ENCODE data around the gene NPAS1. TPM values are rescaled to one million over a fixed set of nuclear protein-coding genes. Genes with fewer than 3 reads are reported as not detected.

NPAS1 gene
- total RNA-seq, 1 experiment from 2014 or later, result 1.2 TPM

DNA sequence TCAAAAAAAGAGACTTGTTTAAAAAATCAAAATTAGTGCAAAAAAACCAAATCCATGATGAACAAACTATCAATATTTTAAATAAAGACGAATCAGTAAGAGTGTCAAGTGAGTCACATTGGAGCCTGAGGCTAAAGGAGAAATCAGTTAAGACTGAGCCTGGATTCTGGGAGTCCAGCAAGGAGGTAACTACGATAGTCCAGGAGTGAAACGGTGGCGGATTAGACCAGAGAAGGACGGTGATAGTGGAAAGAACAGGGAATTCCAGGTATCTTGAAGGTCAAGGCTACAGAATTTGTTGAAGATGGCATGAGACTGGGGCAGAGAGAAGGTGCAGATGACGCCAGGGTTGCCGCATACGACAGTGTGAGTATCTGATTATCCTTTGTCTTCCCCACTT, 7.0 kb upstream of the NPAS1 start:
- TF ChIP-seq, protein P1, sequence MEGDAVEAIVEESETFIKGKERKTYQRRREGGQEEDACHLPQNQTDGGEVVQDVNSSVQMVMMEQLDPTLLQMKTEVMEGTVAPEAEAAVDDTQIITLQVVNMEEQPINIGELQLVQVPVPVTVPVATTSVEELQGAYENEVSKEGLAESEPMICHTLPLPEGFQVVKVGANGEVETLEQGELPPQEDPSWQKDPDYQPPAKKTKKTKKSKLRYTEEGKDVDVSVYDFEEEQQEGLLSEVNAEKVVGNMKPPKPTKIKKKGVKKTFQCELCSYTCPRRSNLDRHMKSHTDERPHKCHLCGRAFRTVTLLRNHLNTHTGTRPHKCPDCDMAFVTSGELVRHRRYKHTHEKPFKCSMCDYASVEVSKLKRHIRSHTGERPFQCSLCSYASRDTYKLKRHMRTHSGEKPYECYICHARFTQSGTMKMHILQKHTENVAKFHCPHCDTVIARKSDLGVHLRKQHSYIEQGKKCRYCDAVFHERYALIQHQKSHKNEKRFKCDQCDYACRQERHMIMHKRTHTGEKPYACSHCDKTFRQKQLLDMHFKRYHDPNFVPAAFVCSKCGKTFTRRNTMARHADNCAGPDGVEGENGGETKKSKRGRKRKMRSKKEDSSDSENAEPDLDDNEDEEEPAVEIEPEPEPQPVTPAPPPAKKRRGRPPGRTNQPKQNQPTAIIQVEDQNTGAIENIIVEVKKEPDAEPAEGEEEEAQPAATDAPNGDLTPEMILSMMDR (IDR thresholded peaks at IDR 0.05; ENCODE audit: unreplicated experiment), result no peak
- Mint-ChIP-seq H3K4me1 (ENCODE audit: low read depth, unreplicated experiment) (peaks cover 14% of the 10 kb centered on the region), H3K36me3 (ENCODE audit: insufficient read depth, unreplicated experiment) (peaks cover 19% of the 10 kb centered on the region), H3K4me3 (ENCODE audit: low read depth, unreplicated experiment) (no peak overlapping the region), H3K27me3 (ENCODE audit: unreplicated experiment) (no peaks in the 10 kb centered on the region), H3K9me3 (ENCODE audit: low read depth, unreplicated experiment) (no peaks in the 10 kb centered on the region), H3K27ac (ENCODE audit: unreplicated experiment) (no peak overlapping the region)
- intact Hi-C loops (cut with micrococcal nuclease; ENCODE audit: unreplicated experiment), result loop anchor here (1.0 kb wide), 1 partner anchor 20 kb away; no protein-coding TSS in a partner anchor
- no TSS peak for BruUV-seq (replicated peaks)
- CTCF ChIA-PET, result interaction anchor here (0.6 to 1.4 kb wide), 23 partner anchors 10 to 468 kb away, joined by 3 to 9 read pairs (median 4); no protein-coding TSS in a partner anchor
- DNase-seq, result no peak

- H3K9me3 Mint-ChIP-seq (ENCODE audit: low read depth, unreplicated experiment), result no peaks in the 10 kb centered on the region
- intact Hi-C loops (cut with micrococcal nuclease; ENCODE audit: unreplicated experiment), result loop anchor here (1.0 kb wide), 1 partner anchor 19 kb away; no protein-coding TSS in a partner anchor
- peak; percentile 91 for DNase-seq
- no peaks in the 10 kb centered on the region for H3K27me3 Mint-ChIP-seq (ENCODE audit: unreplicated experiment)
- TF ChIP-seq, protein P1 (IDR thresholded peaks at IDR 0.05; ENCODE audit: unreplicated experiment), result peak; percentile 99
- no peak overlapping the region for H3K4me3 Mint-ChIP-seq (ENCODE audit: low read depth, unreplicated experiment)
- H3K36me3 Mint-ChIP-seq (ENCODE audit: insufficient read depth, unreplicated experiment), result peaks cover 14% of the 10 kb centered on the region
- no TSS peak for BruUV-seq (replicated peaks)
- CTCF ChIA-PET, result interaction anchor here (0.5 to 1.4 kb wide), 23 partner anchors 9 to 468 kb away, joined by 3 to 9 read pairs (median 4); no protein-coding TSS in a partner anchor
- peaks cover 14% of the 10 kb centered on the region for H3K4me1 Mint-ChIP-seq (ENCODE audit: low read depth, unreplicated experiment)
- no peak overlapping the region for H3K27ac Mint-ChIP-seq (ENCODE audit: unreplicated experiment)
Measured at GRCh38 chr19:47013041-47013517, 6.6 kb upstream of the NPAS1 start.

DNA sequence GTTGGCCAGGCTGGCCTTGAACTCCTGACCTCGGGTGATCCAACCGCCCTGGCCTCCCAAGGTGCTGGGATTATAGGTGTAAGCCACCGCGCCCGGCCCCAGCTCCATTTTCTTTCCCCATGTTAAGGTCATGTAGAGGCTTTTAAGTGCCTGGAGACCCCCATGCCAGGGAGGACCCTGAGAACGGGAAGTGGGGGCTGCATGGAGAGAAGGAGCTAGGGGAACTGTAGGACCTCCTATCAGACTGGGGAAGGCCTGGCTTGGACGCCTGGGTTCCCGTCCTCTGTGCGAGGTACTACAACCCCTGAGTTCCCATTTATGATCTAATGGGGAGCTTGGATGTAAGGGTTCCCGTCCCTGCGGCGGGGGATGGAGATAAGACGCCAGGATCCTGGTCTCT, 714 bp upstream of the NPAS1 start:
- no peak for DNase-seq
- TF ChIP-seq, protein P1 (IDR thresholded peaks at IDR 0.05; ENCODE audit: unreplicated experiment), result no peak
- Mint-ChIP-seq H3K27ac (ENCODE audit: unreplicated experiment) (no peak overlapping the region), H3K4me1 (ENCODE audit: low read depth, unreplicated experiment) (no peaks in the 10 kb centered on the region), H3K4me3 (ENCODE audit: low read depth, unreplicated experiment) (peak overlapping the region; percentile 70), H3K36me3 (ENCODE audit: insufficient read depth, unreplicated experiment) (peaks cover 19% of the 10 kb centered on the region), H3K9me3 (ENCODE audit: low read depth, unreplicated experiment) (no peaks in the 10 kb centered on the region), H3K27me3 (ENCODE audit: unreplicated experiment) (peaks cover 58% of the 10 kb centered on the region)
- CTCF ChIA-PET, result interaction anchor here (0.6 kb wide), 1 partner anchor 305 kb away, joined by 4 read pairs; no protein-coding TSS in a partner anchor
- no TSS peak for BruUV-seq (replicated peaks)
- intact Hi-C loops (cut with micrococcal nuclease; ENCODE audit: unreplicated experiment), result no loop called here

GRCh38 chr19:47020132-47020805, 632 bp downstream of the NPAS1 start:
- intact Hi-C loops (cut with micrococcal nuclease; ENCODE audit: unreplicated experiment), result no loop called here
- Mint-ChIP-seq H3K27ac (ENCODE audit: unreplicated experiment) (no peak overlapping the region), H3K36me3 (ENCODE audit: insufficient read depth, unreplicated experiment) (peaks cover 19% of the 10 kb centered on the region), H3K4me1 (ENCODE audit: low read depth, unreplicated experiment) (no peaks in the 10 kb centered on the region), H3K9me3 (ENCODE audit: low read depth, unreplicated experiment) (no peaks in the 10 kb centered on the region), H3K4me3 (ENCODE audit: low read depth, unreplicated experiment) (peak overlapping the region; percentile 70), H3K27me3 (ENCODE audit: unreplicated experiment) (peaks cover 61% of the 10 kb centered on the region)
- TF ChIP-seq, protein P1 (IDR thresholded peaks at IDR 0.05; ENCODE audit: unreplicated experiment), result no peak
- DNase-seq, result no peak
- CTCF ChIA-PET, result no interaction called here
- no TSS peak for BruUV-seq (replicated peaks)

All from Calu3 (cell line).